HEK293T (cell line): ENCODE data around the gene ACTN2.

ENCODE experiments used
- BHLHE40 ChIP-seq: fragments of 450-650 bp; IDR thresholded peaks from 2 replicates; pipeline ENCODE4 v1.6.1; 2016; ENCODE audit warnings: mild to moderate bottlenecking, moderate library complexity, borderline replicate concordance
- CTBP1 ChIP-seq: fragments of 450-650 bp; IDR thresholded peaks from 2 replicates; pipeline ENCODE4 v1.6.1; 2016; ENCODE audit warnings: borderline replicate concordance
- L3MBTL2 ChIP-seq: fragments of 450-650 bp; conservative IDR thresholded peaks from 2 replicates; pipeline ENCODE4 v1.6.1; 2016; ENCODE audit warnings: mild to moderate bottlenecking
- NFRKB ChIP-seq: fragments of 450-650 bp; IDR thresholded peaks from 2 replicates; pipeline ENCODE4 v1.6.1; 2016; ENCODE audit warnings: mild to moderate bottlenecking, moderate library complexity
- SP1 ChIP-seq: fragments of 450-650 bp; IDR thresholded peaks from 2 replicates; pipeline ENCODE4 v1.6.1; 2017
- SUZ12 ChIP-seq: fragments of 450-650 bp; IDR thresholded peaks from 2 replicates; pipeline ENCODE4 v1.6.1; 2016; ENCODE audit warnings: mild to moderate bottlenecking
- ZNF384 ChIP-seq: fragments of 450-650 bp; IDR thresholded peaks from 2 replicates; pipeline ENCODE4 v1.6.1; 2016

DNA sequence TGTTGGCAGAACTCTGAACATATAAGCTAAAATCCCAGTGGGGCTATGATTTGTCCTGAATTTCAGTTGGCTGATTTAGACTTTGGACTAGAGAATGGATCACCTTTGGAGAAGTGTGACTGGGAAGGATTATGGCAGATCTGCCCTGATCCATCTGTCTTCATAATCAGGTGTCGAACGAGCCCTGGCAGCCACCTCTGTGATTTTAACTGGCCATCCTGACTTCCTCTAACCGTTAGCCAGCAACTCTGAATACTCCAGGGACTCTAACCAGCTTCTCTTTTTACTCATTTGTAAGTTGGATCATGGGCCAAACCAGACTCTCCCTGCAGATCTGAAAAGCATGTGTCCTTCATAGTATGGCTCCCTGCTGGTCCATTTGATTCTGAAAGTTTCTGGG lies 32.0 kb downstream of the ACTN2 start:
- no peak for TF ChIP-seq BHLHE40
- no peak for TF ChIP-seq L3MBTL2
- no peak for TF ChIP-seq SP1
- TF ChIP-seq NFRKB: no peak
- no peak for TF ChIP-seq CTBP1
- no peak for TF ChIP-seq ZNF384
- TF ChIP-seq SUZ12: no peak
